Measurements from ENCODE around the gene MSI2. TPM values are rescaled to one million over a fixed set of nuclear protein-coding genes. Genes with fewer than 3 reads are reported as not detected.

The MSI2 gene
- total and polyA plus RNA-seq, 2 donors (not counting 3 experiments of a cell fraction or from before 2014, with no cell fraction given): 20.9 to 59.3 TPM

GRCh38 chr17:57308543-57309186 is 52.3 kb downstream of the MSI2 start:
- POLR2A ChIA-PET: no interaction called here

More at GRCh38 chr17:57308543-57309186, 52.3 kb downstream of the MSI2 start:
- Histone ChIP-seq H2AFZ (ENCODE audit: low read depth, low read length) (no peak overlapping the region), H3K9me3 (replicated peaks; ENCODE audit: control insufficient read depth, insufficient read depth, low read length) (no peaks in the 10 kb centered on the region), H3K27ac (ENCODE audit: insufficient read depth, low read depth, low read length) (no peak overlapping the region), H3K4me1 (ENCODE audit: control insufficient read depth, extremely low read depth, insufficient read depth, low read length) (no peaks in the 10 kb centered on the region), H3K27me3 (ENCODE audit: control insufficient read depth in 2 of 2, insufficient read depth in 2 of 2, low read length in 2 of 2) (no peaks in the 10 kb centered on the region), H3K36me3 (ENCODE audit: control insufficient read depth in 2 of 2, extremely low read depth in 1 of 2, insufficient read depth in 2 of 2, low read length in 2 of 2) (no peaks in the 10 kb centered on the region), H3K9ac (replicated peaks; ENCODE audit: extremely low read depth, insufficient read depth, low read length) (no peak overlapping the region), H3K4me2 (ENCODE audit: insufficient read depth, low read length) (no peak overlapping the region), H3K4me3 (replicated peaks in 1 of 3; ENCODE audit: insufficient read depth in 1 of 3, low read depth in 1 of 3, low read length in 3 of 3) (no peak overlapping the region), H4K20me1 (replicated peaks; ENCODE audit: control insufficient read depth, extremely low read depth, insufficient read depth, low read length) (no peaks in the 10 kb centered on the region), H3K9me1 (replicated peaks; ENCODE audit: control insufficient read depth, extremely low read depth, insufficient read depth, low read length) (no peaks in the 10 kb centered on the region), H3K79me2 (ENCODE audit: control insufficient read depth, insufficient read depth, low read length) (no peaks in the 10 kb centered on the region)
- CTCF ChIA-PET: interaction anchor here (1.9 kb wide), 1 partner anchor 66 kb away, joined by 11 read pairs; no protein-coding TSS in a partner anchor
- no TSS peak for BruUV-seq (replicated peaks)
- no peak for TF ChIP-seq MAX (IDR thresholded peaks at IDR 0.05; ENCODE audit: insufficient read depth, insufficient read length)
- no peak for TF ChIP-seq CTCF (IDR thresholded peaks at IDR 0.05; ENCODE audit: extremely low read depth in 1 of 2, insufficient read depth in 1 of 2, low read depth in 1 of 2, low read length in 2 of 2)
- no peak for TF ChIP-seq JUN (IDR thresholded peaks at IDR 0.05; ENCODE audit: borderline replicate concordance, insufficient read depth, insufficient read length, low read depth)
- no peak for TF ChIP-seq FOS (IDR thresholded peaks at IDR 0.05; ENCODE audit: borderline replicate concordance, insufficient read depth, low read length)
- FAIRE-seq (no peak), DNase-seq (ENCODE audit: low read depth, low spot score) (no peak)
- dilution Hi-C loops (cut with MboI; ENCODE audit: extremely low pct_ligation_motif_present, low sequenced_read_pairs): no loop called here
- intact Hi-C loops (cut with micrococcal nuclease): no loop called here

Data from endothelial cell of umbilical vein (primary cell).